GM21717 (cell line): ENCODE results near the gene CCR5AS.
"Not testable (repeated sequence)": the region's sequence is repeated elsewhere in the genome, so short reads cannot be mapped to it uniquely, and the experiment has no call there.

Experiments
- ATAC-seq: cut with Tn5 transposase; IDR thresholded peaks from one replicate; pipeline ENCODE4 v1.9.1; 2021; ENCODE audit warnings: mild to moderate bottlenecking, moderate library complexity; ENCODE audit not compliant: unreplicated experiment

The CCR5AS gene

DNA sequence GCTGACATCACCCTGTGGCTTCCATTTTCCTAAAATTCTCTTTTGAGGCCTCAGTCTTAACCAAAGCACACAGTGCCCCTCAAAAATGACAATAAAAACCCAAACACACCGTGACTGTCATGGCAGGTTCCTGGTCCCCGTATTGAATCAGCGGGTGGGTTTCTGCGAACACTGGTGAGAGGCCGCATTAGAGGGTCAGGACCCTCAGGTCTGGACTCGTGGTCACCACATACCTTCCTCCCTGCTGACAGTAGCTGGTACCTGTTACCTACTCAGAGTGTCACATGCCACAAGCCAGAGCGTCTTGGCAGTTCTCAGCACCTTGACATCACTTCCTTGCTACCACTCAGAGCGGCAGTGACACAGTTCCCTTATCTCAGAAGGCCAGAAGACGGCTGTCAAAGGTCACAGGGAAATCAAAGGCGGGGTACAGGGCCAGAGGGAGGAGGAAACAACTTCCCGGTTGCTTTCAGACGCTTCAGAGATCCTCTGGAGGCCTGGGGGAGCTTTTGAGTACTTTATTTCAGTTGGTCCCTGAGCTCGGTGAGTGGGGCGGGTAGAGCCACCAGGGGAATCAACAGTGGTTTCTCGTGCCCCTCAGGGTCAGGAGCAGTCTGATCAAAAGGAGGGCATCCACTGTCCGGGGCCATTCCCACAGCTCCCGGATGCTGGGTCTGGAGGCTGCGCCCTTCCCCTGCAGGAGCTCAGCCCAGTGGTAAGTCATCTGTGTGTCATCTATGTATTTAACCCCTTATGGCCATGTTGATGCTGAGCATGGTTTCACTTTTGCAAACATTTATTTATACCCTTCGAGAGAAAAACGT, at the start of gene CCR5AS, which contains the start of gene CCRL2:
CCR5AS (minus strand) TSS at position 279 of the 824 bp plus-strand sequence.
CCRL2 (plus strand) TSS at position 472 of the 824 bp plus-strand sequence. CDS start 821 bp downstream, outside the sequence.
- ATAC-seq: no peak

DNA sequence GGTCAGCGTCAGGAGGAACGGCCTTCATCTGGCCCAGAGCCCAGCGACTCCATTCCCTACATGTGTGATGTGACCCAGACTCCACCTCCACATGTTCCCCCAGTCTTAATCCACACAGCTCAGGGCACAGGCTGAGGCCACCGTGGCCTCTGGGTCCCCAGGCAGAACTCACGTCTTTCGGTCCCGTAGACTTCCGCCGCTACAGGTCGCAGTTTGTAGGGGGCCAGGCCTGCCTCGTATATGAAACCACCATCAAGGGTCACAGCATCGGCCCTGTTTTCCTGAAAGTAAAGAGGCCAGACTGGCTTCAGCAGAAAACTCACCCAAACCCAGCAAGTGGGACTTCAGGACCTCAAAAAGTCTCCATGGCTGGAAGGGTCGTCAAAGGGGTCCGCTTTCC, 49.3 kb upstream of the CCR5AS start:
- no peak for ATAC-seq

DNA sequence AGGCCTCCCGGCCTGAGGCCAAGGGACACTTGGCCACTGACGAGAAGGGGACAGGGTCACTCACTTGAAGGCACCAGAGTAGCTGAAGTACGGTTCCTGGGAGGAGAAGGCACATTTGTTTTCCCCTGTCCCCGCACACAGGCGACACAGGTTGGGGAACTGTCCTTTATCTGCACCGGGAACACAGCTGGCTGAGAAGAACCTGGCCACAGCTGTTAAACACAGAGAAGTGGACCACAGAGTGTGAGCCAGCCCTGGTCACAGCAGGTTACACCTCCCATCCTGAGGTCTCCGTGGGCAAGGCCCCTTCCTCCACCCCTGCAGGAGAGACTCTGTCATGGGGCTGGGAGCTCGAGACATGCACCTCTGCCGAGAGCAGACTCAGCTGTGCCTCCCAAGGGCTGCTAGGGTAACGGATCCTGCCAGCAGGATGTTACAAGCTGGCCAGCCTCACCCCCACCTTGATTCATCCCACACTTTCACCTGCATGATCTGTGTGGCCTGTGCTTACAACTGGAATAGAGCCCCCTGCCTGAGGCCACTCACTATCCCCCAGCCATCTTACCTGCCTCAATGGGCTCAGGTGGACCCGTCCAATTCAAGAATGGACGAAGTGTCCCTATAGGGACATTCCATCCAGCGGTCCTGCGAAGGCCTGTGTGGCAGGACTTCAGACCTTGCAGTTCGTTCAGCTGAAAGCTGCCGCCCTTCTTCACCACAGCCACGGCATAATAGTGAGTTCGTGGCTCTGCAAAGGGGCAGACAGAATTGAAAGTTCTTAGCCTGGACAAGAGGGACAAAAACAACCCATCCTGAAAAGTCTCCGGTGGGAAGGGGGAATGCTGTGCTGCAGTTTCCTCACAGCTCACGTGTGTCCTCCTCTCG, 48.6 kb upstream of the CCR5AS start:
- no peak for ATAC-seq

DNA sequence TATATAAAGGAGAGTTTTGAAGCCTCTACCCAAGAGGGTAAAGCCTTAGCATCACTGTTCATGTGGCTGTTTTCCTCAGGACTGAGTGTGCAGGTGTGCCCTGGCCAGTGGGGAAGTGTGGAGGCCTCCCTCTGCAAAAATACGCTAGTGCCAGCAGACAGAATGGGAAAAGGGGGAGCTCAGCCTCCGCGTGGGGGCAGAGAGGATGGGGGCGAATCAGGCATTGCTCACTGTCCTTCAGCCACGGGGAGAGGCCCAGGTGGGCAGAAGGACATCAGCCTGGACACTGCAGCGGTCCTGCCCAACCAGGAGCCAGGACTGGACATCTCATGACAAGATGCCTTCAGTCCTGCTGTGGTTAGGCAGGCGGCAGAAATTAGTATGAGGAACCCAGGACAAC, 47.7 kb upstream of the CCR5AS start:
- ATAC-seq: no peak

DNA sequence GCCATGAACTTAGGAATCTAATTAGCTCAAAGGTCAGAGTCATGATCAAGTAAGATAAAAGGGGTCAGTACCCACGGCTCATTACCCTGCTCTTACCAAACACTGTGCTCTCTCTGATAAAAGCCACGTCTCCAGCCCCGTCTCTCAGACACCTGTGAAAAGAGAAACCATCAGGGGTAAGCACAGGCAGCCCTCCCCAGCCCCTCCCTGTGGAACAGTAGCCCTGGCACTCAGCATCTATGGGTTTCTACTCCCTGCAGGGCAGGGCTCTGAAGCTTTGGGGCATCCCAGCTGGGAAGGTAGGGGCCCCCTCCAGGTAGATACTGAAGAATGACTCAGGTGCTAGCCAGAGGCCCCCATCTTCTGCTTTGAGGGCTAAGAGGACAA, 47.3 kb upstream of the CCR5AS start:
- no peak for ATAC-seq

DNA sequence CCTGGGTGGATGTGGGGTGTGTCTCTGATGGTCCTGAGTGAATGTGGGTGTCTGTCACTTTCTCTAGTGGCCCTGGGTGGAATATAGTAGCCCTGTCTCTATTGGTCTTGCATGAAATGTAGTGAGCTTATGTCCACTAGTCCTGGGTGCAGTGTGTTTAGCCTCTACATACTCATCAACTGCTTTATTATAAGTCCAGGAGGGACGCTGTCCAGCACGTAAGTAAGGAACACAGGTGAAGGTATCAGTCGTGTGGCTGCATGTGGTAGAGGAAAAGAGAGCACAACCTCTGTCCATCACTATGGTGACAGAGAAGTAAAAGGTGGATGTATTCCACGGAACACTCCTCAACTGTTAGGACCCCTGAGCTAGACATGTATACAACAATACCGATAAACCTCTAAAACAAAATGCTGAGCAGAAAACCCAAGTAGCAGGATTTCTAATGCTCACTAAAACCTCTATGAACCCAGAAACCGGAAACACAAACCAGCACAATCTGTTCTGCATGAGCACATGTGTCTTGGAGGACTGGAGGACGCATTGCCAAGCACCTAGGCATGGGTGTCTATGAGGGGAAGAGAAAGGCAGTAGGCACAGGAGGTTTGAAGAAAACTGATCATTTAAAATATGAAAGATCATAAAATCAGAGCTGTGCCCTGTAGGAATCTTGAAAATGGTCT, 46.8 kb upstream of the CCR5AS start:
- ATAC-seq: no peak

DNA sequence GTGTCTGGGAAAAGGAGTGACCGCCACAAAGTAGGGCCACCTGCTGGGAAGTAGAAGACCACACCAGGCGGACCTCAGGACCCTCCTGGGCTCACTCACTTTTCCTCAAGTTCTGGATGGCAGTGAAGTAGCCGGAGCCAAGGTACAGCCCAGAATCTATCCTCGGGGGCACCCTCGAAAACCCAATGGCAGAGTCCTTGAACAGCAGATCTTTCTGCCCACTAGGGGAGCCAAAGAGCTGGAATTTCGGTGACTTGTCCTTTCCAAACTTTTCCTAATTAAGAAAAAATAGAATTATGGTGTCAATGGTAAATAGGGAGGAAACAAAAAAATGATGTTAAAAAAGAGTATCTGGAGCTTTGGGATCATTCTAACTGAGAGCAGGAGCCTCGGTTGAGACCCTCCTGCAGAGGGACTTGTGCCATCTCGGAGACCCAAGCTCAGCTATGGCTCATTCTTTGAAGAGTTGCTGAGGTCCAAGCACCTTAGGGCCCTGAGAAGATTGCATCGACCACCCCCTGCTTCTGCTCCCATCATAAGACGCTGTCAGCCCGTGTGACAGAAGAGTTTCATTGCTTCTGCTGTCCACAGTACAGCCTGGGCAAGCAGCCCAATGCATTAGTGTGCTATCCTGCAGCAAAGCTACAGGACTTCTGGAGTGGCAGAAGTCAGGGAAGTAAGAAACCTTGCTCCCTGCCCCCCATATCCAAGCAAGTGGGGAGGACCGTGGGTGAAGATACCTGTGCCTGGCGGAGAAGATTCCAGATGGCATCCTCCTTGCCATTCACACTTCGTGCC, 43.1 kb upstream of the CCR5AS start:
- ATAC-seq: no peak

DNA sequence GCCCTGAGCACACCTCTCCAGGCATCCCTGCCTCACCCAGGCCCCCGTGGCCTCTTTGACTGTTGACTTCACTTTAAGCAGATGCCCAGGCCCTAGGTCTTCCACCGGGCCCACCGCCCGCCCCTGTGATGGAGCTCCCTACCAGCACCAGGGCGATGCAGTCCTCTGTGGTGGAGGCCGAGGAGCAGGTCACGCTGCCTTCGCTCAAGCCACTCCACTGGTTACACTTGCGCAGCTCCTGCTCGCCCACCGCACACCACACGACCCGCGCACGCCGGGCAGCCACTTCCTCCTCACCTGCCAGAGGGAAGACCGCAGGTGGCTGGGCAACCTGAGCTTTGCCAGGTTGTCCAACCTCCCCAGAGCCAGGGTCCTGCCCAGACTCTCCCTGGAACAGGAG, 41.9 kb upstream of the CCR5AS start:
- no peak for ATAC-seq

DNA sequence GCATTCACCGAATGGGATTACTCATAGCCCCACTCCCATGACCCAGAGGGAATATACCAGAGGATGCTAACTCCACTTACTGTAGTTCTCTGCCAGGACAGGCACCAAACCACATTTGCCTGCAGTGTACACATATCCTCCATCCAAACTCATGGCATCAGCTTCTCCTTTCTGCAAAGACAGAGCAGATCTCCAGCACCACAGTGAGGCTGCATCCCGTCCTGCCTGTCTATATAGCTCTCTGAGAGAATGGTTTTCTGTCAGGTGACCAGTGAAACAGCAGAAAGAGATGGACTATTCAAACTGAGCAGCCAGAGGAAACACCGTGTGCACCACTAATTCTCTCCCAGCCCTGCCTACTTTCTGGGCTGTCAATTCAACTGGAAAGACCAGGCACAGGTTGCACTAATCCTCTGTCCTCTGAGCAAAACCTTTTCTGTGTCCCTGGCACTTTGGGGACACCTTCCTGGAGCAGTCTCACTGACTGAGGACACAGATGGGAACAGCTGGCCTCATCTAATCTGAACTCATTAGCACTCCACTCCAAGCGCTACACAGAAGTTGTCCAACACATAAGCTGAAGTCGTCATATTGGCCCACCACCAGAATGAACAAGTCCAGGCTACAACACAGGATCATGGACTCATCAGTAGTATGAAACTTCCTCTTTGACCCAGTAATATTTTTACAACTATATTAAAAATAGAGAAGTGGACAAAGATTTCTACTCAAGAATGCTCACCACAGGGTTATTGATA, 40.5 kb upstream of the CCR5AS start:
- no peak for ATAC-seq

DNA sequence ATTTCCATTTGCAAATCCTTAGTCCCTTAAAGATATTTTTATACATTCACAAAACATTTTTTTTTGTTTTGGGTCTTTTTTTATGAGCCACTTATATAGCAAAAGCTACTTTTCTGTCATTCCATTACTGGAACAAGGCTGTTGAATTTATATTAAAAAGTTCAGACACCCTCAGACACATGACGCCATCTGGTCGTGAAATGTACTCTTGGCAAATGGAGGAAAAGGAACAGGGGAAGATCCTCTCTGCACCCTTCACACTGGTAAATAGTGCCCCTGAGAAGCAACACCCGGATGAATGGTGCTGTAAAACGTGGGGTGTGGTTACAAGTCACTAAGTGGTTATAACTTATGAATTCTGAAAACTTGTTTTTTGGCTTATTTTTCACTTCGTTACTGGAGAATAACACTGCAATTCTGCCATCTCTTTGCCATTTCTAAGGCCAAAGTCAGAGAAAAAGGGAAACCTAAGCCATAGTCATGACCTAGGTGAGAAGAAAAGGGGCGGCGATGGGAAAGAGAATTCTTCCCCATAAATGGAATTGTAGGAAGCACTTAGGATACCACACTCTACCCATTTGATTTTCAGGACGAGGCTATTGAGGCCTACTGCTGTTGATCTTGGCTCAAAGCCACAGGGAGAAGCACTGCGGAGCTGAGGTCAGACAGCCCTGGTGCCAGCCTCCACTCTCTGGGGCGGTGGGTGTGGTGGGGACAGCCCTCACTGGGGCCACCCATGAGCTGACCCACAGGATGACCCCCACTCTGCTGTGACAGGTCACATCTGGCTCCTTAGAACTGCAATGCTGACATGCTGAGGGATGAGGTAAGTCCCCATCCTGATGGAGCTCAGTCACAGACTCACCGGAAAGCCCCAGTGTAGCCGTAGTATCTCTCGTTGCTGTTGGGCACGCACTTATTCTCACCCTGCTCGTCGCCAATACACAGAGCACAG, 36.0 kb upstream of the CCR5AS start:
- no peak for ATAC-seq

DNA sequence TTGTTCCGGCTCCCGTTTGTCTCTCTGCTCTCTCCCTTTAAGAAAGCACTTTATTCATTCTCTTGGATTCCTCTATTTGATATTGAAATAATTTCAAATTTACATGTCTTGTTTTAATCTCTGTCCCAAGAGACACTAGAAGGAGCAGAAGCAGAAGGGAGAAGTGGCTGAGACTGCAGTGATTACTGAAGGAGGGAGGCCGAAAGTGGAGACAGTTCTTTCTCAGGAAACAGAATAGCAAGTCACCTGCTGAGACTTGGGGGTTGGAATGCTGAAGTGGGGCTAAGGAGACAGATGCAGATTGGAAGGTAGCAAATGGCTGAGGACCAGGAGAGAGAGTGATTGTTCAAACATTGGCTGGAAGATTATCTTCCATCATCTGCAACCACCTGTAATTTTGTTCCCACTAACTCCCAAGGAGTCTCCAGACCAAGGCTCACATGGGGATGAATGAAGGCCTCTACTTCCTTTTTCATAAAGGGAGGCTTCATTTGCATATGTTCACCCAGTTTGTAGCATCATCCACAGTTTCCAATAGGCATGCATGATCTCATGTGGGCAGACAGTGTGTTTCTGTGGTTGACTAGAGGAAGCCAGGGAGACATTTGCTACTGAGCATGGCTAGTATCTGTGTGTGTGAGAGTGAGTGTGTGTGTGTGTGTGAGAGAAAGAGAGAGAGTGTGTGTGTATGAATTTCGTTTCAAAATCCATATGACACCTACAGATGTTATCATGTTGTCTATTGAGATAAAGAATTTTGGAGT, 33.8 kb upstream of the CCR5AS start:
- no peak for ATAC-seq

DNA sequence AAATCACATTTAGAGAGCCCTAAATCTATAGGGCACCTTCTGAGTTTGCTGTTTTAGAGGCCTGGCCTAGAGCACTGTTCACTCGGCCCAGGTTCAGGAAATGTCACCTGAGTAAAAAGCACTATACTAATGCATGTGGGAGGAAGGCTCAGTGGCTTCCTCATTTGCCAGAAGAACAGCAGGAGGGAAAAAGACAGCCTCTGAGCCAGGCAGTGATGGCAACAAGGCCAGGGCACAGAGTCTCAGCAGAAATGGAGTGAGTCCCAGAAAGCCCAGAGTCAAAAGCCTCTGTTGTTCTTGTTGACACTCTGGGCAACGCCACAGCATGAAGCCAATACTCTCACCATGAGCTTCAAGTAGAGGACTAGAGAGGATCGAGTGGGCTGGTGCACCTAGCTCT, 32.0 kb upstream of the CCR5AS start:
- ATAC-seq: no peak

DNA sequence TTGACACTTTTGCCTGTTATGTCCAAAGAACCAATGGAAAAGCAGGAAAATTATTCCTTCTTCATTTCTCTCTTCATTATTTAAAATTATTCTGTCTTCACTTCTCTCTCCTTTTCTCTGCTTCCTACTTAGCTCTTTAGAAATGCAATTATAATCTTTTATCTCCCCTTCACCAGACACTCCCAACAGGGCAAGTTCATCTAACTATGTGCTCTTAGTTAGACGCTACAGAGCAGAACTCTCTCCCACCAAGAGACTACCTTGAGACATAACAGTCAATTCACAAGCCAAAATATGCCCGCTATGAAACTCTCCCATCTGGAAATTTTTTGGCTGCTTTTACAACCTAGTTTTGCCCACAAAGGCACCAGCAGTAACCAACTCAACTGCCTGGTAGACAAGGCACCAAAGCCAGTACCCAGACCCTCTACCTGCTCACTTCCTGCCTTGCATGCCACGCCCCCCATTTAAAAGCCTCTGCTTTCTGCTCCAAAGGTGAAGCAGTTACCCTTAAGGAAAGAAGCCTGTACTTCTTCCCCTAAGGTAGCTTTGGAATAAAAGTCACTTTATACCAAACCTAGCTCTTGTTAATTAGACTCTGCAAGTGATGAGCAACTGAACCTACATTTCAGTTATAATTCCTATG, 28.3 kb upstream of the CCR5AS start:
- ATAC-seq: no peak

DNA sequence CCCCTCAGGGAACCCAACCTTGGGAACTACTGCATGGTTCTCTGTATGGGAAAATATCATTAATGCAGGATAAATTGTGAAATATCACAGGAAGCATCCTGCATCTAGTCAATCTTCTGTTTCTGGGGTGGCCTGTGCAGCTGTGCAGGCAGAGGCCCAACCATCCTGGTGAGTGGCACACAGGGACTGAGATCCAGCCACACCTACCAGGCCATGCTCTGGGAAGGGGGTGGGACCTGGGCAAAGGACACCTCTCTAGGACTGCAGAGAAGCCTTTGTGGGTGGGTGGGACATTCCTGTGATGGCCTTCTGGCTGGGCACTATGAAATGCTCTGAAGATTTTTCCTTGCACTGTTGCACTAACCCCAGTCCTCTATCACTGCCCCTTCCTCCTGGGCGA, 27.0 kb upstream of the CCR5AS start:
- ATAC-seq: no peak

DNA sequence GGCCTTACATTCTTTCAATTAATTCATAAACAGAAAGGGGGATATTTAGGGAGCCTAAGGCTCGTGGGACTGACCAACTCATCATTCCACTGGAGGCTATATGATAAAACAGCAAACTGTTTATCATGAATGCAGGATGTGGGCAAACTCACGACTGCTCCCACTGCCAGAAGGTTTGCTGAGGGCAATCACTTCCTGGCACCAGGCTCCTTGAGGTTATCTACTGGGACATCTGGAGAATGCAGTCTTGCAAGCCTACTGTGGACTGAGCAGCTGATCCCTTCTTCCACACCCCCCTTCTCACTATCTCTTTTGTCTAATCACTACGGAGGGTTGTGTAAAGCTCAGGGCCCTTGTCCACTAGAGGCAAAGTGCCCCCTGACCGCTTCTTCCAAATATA, 26.3 kb upstream of the CCR5AS start:
- not testable (repeated sequence) for ATAC-seq

DNA sequence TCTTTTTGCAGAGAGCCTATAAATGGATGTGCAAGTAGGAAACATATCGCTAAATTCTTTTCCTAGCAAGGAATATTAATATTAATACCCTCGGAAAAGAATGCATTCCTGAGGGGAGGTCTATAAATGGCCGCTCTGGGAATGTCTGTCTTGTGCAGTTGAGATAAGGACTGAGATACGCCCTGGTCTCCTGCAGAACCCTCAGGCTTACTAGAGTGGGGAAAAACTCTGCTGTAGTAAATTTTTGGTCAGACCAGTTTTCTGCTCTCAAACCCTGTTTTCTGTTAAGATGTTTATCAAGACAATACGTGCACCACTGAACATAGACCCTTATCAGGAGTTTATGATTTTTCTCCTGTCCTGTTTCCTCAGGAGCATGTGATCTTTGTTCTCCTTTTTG, 25.0 kb upstream of the CCR5AS start:
- ATAC-seq: not testable (repeated sequence)

DNA sequence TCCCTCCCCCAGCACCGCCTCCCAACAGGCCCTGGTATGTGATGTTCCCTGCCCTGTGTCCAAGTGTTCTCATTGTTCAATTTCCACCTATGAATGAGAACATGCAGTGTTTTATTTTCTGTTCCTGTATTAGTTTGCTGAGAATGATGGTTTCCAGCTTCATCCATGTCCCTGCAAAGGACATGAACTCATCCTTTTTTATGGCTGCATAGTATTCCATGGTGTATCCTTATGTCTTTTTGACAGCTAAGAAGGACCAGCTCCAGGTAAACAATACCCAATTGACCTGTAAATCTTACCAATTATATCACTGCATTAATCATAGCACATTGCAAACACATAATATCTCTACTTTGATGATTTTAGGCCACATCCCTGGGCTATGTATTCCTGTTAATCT, 24.0 kb upstream of the CCR5AS start:
- not testable (repeated sequence) for ATAC-seq
